ENCODE data around the gene CLIP2.
"Not testable (repeated sequence)": the region's sequence is repeated elsewhere in the genome, so short reads cannot be mapped to it uniquely, and the experiment has no call there.

Gene CLIP2

GRCh38 chr7:74400420-74401136, 111.4 kb downstream of the CLIP2 start:
- TF ChIP-seq POLR2A (IDR thresholded peaks at IDR 0.05; ENCODE audit: low read length) (no peak), GATA1 (IDR thresholded peaks at IDR 0.05; ENCODE audit: low read depth, low read length) (no peak)
- no peak for DNase-seq

DNA sequence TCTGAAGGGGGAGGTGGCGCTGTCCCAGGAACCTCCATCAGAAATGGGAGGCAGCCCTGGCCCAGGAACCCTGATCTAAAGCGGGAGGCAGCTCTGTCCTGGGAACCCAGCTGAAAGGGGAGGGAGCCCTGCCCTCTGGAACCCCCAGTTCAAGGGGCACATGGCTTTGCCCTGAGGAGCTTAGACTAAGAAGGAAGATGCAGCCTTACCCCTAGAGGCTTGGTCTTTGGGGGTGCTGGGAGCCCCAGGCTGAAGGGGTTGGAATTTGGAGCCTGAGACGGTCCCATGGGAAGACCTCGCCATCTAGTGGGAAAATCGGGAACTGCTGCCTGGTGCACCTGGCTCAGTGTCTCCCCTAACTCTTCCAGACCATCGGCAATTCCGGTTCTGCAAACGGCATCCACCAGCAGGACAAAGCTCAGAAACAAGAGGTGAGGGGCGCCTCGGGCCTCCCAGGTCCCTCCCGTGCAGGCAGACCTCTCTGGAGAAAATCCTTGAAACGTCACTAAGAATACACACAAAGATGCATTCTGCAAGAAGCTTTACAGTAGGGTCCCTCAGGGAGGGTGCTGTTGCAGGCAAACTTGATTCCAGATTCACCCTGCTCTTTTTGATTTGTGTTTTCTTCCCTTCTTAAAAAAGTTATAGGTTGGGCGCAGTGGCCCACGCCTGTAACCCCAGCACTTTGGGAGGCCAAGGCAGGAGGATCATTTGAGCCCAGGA, 112.1 kb downstream of the CLIP2 start:
- peak; percentile 51 to 78 for DNase-seq
- TF ChIP-seq GATA1 (IDR thresholded peaks at IDR 0.05; ENCODE audit: low read depth, low read length) (no peak), POLR2A (IDR thresholded peaks at IDR 0.05; ENCODE audit: low read length) (no peak)

DNA sequence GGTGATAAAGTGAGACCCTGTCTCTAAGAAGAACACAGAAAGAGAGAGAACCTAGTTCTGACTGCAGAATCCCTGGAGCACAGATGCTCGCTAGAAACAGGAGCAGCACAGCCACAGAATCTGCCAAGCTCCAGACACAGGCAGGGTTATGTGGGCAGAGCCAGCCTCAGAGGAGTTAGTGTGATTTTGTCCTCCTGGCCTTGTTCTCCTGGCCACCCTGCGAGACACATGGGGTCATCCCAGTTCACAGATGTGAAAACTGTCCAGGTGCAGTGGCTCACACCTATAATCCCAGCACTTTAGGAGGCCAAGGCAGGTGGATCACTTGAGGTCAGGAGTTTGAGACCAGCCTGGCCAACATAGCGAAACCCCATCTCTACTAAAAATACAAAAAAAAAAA, 113.5 kb downstream of the CLIP2 start:
- DNase-seq = not testable (repeated sequence)

DNA sequence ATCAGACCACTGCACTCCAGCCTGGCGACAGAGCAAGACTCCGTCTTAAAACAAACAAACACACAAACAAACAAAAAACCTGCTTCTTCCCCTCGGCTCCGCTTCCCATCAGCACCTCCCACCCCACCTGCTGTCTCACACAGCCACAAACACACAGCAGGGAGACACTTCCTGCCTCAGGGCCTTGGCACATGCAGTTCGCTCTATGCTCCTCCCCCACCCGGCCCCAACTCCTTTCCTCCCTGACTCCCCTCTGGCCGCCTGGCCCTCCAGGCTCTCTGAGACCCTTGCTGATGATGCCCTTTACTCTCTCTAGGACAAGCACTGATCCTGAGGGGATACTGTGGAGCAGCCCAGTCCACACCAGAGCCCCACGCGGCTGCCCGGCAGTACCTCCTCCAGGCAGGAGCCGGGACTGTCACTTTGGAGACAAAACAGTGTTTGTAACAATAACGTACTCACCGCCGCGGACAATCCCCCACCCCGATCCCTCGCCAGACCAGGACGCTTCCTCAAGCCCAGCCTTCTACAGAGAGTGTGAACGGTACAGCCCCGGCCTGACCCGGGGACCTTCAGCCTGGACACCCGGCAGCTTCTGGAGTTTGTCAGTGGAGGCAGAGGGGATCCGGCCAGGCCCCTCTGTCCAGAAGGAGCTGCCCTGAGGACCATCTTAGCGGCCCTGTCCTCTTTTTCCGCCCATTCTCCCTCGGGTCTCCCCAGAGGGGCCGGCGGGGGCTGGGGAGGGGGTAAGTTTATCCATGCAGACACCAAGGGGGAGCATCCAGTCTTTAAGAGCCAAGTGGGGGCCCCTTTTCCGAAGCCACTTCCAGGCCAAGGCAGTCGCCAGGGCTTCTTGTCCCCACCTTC, 114.5 kb downstream of the CLIP2 start:
- TF ChIP-seq GATA1 (IDR thresholded peaks at IDR 0.05; ENCODE audit: low read depth, low read length) = no peak
- no peak for TF ChIP-seq POLR2A (IDR thresholded peaks at IDR 0.05; ENCODE audit: low read length)
- no peak for DNase-seq

DNA sequence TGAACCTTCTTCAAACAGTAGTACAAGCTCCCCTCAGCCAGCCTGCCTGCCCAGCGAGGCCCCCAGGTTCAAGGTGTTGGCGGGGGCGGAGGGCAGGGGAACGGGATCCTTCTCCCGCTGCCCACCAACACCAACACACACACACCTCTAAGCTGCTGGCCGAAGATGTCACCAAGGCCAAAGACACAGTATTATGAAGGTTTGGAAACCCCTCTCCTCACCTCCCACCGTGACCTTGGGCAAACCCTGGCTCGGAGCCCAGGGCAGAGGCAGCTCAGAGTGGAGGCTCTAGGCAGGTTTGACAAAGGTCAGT, 115.1 kb downstream of the CLIP2 start:
- no peak for TF ChIP-seq GATA1 (IDR thresholded peaks at IDR 0.05; ENCODE audit: low read depth, low read length)
- no peak for TF ChIP-seq POLR2A (IDR thresholded peaks at IDR 0.05; ENCODE audit: low read length)
- no peak for DNase-seq

GRCh38 chr7:74404741-74405140, 115.5 kb downstream of the CLIP2 start:
- DNase-seq = no peak
- TF ChIP-seq POLR2A (IDR thresholded peaks at IDR 0.05; ENCODE audit: low read length) = no peak
- TF ChIP-seq GATA1 (IDR thresholded peaks at IDR 0.05; ENCODE audit: low read depth, low read length) = no peak

DNA sequence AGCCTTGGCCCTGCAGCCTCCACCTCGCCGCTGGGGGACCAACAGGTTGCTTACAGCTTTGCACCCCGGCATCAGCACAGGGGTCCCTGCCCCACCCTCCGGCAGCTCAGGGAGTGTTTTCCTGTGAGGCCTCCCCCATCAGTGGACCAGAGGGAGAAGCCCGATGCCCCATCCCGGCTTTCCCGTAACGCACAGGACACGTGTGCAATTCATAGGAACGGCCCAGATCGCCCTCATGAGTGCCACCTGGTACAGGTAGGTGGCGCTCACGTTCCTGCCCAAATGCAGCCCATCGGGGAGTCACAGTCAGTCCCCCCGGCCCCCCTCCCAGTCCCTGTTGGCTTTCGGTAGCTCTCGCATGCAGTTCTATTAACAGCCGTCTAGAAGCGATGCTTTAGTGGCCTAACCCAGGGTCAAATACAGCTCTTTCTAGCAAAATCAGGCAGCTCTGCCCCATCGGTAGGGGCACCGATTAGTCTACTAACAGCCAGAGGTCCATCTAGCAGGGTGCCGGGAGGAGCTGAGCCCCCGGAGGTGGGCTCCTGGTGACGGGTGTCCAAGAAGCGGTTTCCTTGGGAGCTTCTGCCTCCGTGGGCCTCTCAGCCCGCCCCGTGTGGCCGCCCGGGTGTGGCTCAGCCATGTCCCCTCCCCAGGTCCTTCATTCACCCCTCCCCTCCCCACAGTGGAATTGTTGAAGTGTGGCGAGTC, 116.1 kb downstream of the CLIP2 start:
- TF ChIP-seq POLR2A (IDR thresholded peaks at IDR 0.05; ENCODE audit: low read length) = no peak
- TF ChIP-seq GATA1 (IDR thresholded peaks at IDR 0.05; ENCODE audit: low read depth, low read length) = no peak
- peak in 1 of 2 experiments; percentile 28 for DNase-seq

DNA sequence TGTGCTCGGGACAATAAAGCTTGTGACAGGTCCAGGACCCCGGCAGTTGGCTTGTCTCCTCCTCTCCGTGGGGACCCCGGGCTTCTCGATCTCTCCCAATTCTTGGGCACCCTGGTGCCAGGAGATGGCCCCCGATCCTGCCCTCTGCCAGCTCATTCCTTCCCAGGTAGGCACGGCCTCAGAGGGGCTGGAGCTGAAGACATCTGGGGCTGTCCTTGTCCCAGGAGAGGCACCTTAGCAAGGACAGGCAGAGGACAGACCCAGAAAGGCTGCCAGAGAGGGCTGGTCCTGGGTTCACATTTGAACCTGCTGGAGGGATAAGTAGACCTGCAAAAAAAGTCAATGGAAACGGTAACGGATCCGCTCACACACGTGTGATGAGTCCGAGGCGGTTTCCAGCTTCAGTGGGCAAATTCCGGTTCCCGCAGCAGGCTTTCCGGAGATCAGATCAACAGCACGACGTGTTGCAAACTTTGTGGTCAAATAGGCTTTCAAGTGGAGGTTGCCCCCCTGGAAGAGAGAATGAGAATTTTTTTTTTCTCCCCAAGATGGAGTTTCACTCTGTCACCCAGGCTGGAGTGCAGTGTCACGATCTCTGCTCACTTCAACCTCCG, 116.8 kb downstream of the CLIP2 start:
- TF ChIP-seq POLR2A (IDR thresholded peaks at IDR 0.05; ENCODE audit: low read length) (no peak), GATA1 (IDR thresholded peaks at IDR 0.05; ENCODE audit: low read depth, low read length) (no peak)
- no peak for DNase-seq

- DNase-seq = no peak
- TF ChIP-seq GATA1 (IDR thresholded peaks at IDR 0.05; ENCODE audit: low read depth, low read length) (no peak), POLR2A (IDR thresholded peaks at IDR 0.05; ENCODE audit: low read length) (no peak)
Measured at GRCh38 chr7:74407958-74408357, 118.8 kb downstream of the CLIP2 start.

DNA sequence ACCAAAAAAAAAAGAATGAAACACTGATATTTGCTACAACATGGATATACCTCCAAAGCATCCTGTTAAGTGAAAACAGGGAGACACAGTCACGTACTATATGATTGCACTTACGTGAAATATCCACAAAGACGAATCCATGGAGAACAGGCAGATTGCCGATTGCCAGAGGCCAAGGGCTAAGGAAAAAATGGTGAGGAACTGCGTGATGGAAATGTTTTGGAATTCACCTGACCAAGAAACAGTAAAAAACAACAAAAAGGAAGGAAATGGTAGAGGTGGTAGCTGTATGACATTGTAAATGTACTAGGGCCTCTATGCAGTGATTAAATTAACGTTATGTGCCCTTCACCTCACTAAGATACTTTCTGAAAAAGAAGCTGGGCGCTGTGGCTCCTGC, 120.4 kb downstream of the CLIP2 start:
- no peak for DNase-seq

DNA sequence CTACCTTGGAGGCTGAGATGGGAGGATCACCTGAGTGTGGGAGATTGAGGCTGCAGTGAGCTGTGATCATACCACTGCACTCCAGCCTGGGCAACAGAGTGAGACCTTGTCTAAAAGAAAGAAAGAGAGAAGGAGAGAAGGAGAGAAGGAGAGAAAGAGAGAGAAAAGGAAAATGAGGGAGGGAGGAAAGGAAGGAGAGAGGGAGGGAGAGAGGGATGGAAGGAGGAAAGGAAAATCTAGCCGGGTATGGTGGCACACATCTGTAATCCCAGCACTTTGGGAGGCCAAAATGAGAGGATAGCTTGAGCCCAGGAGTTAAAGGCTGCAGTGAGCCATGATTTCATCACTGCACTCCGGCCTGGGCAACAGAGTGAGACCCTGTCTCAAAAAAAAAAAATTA, 121.6 kb downstream of the CLIP2 start:
- no peak for DNase-seq
- TF ChIP-seq GATA1 (IDR thresholded peaks at IDR 0.05; ENCODE audit: low read depth, low read length) = no peak
- no peak for TF ChIP-seq POLR2A (IDR thresholded peaks at IDR 0.05; ENCODE audit: low read length)

More for the DNA sequence above, 120.4 kb downstream of the CLIP2 start:
- no peak for TF ChIP-seq POLR2A (IDR thresholded peaks at IDR 0.05; ENCODE audit: low read length)
- TF ChIP-seq GATA1 (IDR thresholded peaks at IDR 0.05; ENCODE audit: low read depth, low read length) = no peak

DNA sequence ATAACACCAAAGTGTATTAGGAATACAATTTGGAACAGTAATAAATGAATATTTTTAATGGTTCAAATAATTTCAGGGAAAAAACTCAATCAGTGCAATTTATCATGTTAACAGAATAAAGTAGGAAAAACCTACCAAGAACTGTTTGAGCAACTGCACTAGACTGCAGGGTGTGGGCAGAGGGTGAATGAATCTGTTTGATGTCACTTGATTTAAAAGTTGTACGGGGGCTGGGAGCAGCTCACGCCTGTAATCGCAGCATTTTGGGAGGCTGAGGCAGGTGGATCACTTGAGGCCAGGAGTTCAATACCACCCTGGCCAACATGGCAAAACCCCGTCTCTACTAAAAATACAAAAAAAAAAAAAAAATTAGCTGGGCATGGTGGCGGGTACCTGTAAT, 122.4 kb downstream of the CLIP2 start:
- DNase-seq = not testable (repeated sequence)

GRCh38 chr7:74412056-74412455, 122.8 kb downstream of the CLIP2 start:
- DNase-seq = no peak
- no peak for TF ChIP-seq GATA1 (IDR thresholded peaks at IDR 0.05; ENCODE audit: low read depth, low read length)
- TF ChIP-seq POLR2A (IDR thresholded peaks at IDR 0.05; ENCODE audit: low read length) = no peak

- TF ChIP-seq POLR2A (IDR thresholded peaks at IDR 0.05; ENCODE audit: low read length) = no peak
- no peak for TF ChIP-seq GATA1 (IDR thresholded peaks at IDR 0.05; ENCODE audit: low read depth, low read length)
- DNase-seq = no peak
Measured at GRCh38 chr7:74412603-74413002, 123.4 kb downstream of the CLIP2 start.

GRCh38 chr7:74414595-74415333, 125.6 kb downstream of the CLIP2 start:
- not testable (repeated sequence) for DNase-seq
